Aorta (tissue), 5 donors: Measurements from ENCODE around the gene SLC35F3. TPM values are rescaled to one million over a fixed set of nuclear protein-coding genes. Genes with fewer than 3 reads are reported as not detected.

Experiments
- ATAC-seq: fragments of 200-7000 bp; cut with Tn5 transposase; one replicate; pipeline ENCODE4 v1.9.1; 2022; ENCODE audit warnings: moderate library complexity; ENCODE audit not compliant: low FRiP score
- DNase-seq, 2 donors: peaks; one replicate each; pipeline ENCODE4 v3.0.0-alpha.2; 2020
- H3K27ac ChIP-seq, 2 donors: one replicate each; pipeline ENCODE4 v1.5.1; 2013; ENCODE audit warnings: low read length in 2 of 2, mild to moderate bottlenecking in 2 of 2, moderate library complexity in 2 of 2, control low read depth in 1 of 2, inconsistent platforms in 1 of 2, low read depth in 1 of 2
- H3K27me3 ChIP-seq, 2 donors: one replicate each; pipeline ENCODE4 v1.6.1; 2013; ENCODE audit warnings: control low read depth in 1 of 2, low read length in 1 of 2, mild to moderate bottlenecking in 1 of 2, moderate library complexity in 1 of 2; ENCODE audit not compliant: insufficient read depth in 2 of 2, control insufficient read depth in 1 of 2
- H3K36me3 ChIP-seq, 2 donors: one replicate each; pipeline ENCODE4 v1.6.1; 2013; ENCODE audit warnings: control low read depth in 1 of 2, low read length in 1 of 2, mild to moderate bottlenecking in 1 of 2; ENCODE audit not compliant: insufficient read depth in 2 of 2, control insufficient read depth in 1 of 2
- H3K4me1 ChIP-seq, 2 donors: one replicate each; pipeline ENCODE4 v1.6.1; 2013; ENCODE audit warnings: low read length in 2 of 2, control low read depth in 1 of 2, mild to moderate bottlenecking in 1 of 2, moderate library complexity in 1 of 2; ENCODE audit not compliant: insufficient read depth in 2 of 2, control insufficient read depth in 1 of 2
- H3K4me3 ChIP-seq, 2 donors: one replicate each; pipeline ENCODE4 v1.5.1; 2013; ENCODE audit warnings: low read length in 2 of 2, control low read depth in 1 of 2, mild to moderate bottlenecking in 1 of 2
- H3K9me3 ChIP-seq: one replicate; pipeline ENCODE4 v1.6.1; 2013; ENCODE audit warnings: mild to moderate bottlenecking, low read length; ENCODE audit not compliant: control insufficient read depth
- WGBS, 2 donors: extraction: QIAGEN DNeasy Blood & Tissue Kit; methylation state at CpG; one replicate each; pipeline ENCODE4 v1.1.7; 2013; 5-methylcytosine and 5-hydroxymethylcytosine counted together
- intact Hi-C, 2 donors: fragments of 100-400 bp; cut with DNase I; formaldehyde crosslinking; loops; one replicate each; pipeline versions ENCODE4 v1.14.2 to v1.15.0; 2022
- polyA plus RNA-seq, 2 donors: library from polyadenylated mRNA; stranded (reverse); fragments of 200-250 nt; gene quantifications; one replicate each; pipeline ENCODE4 v1.2.3, GENCODE V29; 2013
- total RNA-seq, 2 donors: library from RNA; stranded (reverse); fragmentation: NEBNext Ultra II Directional; extraction: Animal tissue kit (Norgen Biotek cat#: 25700); gene quantifications; one replicate each; pipeline ENCODE4 v1.2.1, GENCODE V29; 2021
- donor health status: healthy with polysubstance abuse.
- donor health status: Bipolar disorder and iron deficiency.
- donor health status: DM: no; HTN: no; CAD: no.
- donor health status: DM: no; HTN: no; CAD: no.
- donor health status: DM: yes; HTN: yes; CAD: no.

The SLC35F3 gene
- total and polyA plus RNA-seq, 4 donors = 0.12 TPM; not detected in 3

DNA sequence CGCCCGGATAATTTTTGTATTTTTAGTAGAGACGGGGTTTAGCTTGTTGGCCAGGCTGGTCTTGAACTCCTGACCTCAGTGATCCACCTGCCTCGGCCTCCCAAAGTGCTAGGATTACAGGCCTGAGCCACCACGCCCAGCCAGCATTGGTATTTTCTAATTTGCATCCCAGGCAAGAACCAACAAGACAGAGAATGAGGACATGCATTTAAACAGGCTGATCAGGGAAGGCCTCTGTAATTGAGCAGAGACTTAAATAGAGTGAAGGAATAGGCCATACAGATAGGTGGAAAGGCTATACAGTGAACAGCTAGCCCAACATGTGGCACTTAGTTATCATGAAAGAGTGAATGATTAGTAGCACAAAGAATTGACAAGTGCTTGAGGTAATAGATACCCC lies 230.4 kb downstream of the SLC35F3 start:
- ATAC-seq (no peak), DNase-seq (no peak)
- Histone ChIP-seq H3K4me3 (no peak overlapping the region), H3K4me1 (no peaks in the 10 kb centered on the region), H3K36me3 (no peaks in the 10 kb centered on the region), H3K27ac (no peak overlapping the region), H3K9me3 (no peaks in the 10 kb centered on the region), H3K27me3 (no peaks in the 10 kb centered on the region)
- 82 to 93% methylated on average over 5 of the region's 5 CpGs for WGBS, 2 donors
- intact Hi-C loops = no loop called here

DNA sequence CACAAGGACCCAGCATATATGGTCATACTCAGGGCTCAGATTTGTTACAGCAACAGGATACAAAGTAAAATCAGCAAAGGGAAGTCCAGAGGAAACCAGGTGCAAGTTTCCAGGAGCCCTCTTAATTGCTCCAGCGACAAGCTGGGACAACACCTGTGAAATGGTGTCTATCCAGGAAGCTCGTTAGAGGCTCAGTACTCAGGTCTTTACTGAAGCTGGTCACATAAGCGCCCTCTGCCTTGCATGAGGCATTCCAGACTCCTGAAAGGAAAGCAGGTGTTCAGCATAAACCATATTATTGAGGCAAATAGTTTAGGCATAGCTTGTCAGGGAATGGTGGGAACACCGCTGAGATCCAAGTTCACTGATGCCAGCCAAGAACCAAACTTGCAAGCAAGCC lies 231.0 kb downstream of the SLC35F3 start:
- ATAC-seq = no peak
- H3K4me1 ChIP-seq = no peaks in the 10 kb centered on the region
- H3K27me3 ChIP-seq = no peaks in the 10 kb centered on the region
- H3K9me3 ChIP-seq = no peaks in the 10 kb centered on the region
- WGBS, 2 donors = 63 to 66% methylated on average over 4 of the region's 4 CpGs
- H3K27ac ChIP-seq = no peak overlapping the region
- DNase-seq = no peak
- intact Hi-C loops = no loop called here
- no peak overlapping the region for H3K4me3 ChIP-seq
- no peaks in the 10 kb centered on the region for H3K36me3 ChIP-seq

DNA sequence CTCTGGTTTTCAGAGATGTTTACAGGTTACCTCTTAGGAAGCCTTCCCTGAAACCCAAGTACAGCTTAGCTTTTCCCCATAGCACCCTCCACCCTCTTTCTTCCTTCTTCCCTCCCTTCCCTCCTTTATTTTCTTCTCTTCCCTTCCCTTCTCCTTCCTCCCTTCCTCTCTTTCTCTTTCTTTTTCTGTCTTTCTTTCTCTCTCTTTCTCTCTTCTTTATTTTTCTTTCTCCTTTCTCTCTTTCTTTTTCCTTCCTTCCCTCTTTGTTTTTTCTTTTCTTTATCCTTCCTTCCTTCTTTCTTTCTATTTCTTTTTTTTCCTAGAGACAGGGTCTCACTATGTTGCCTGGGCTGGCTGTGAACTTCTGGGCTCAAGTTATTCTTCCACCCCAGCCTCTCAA lies 231.6 kb downstream of the SLC35F3 start:
- Histone ChIP-seq H3K4me1 (no peaks in the 10 kb centered on the region), H3K27me3 (no peaks in the 10 kb centered on the region), H3K27ac (no peak overlapping the region), H3K36me3 (no peaks in the 10 kb centered on the region), H3K9me3 (no peaks in the 10 kb centered on the region), H3K4me3 (no peak overlapping the region)
- no peak for ATAC-seq
- intact Hi-C loops = no loop called here
- no peak for DNase-seq

DNA sequence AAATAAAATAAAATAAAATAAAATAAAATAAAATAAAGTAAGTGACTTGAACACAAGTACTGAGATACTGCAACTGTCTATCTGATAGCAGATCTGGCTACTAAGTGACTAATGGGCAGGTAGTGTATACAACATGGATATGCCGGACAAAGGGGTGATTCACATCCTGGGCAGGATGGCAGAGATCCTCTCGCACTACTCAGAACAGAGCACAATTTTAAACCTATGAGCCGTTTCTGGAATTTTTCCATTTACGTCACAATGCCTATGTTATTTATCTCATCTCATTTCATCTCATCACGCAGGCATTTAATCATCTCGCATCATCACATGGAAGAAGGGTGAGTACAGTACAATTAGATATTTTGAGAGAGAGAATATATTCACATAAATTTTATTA lies 235.5 kb downstream of the SLC35F3 start:
- Histone ChIP-seq H3K27ac (no peak overlapping the region), H3K9me3 (no peaks in the 10 kb centered on the region), H3K27me3 (peaks cover 0 to 2% of the 10 kb centered on the region in 2 donors), H3K4me3 (no peak overlapping the region), H3K36me3 (no peaks in the 10 kb centered on the region), H3K4me1 (no peaks in the 10 kb centered on the region)
- ATAC-seq (no peak), DNase-seq (no peak)
- 83 to 91% methylated on average over 6 of the region's 6 CpGs for WGBS, 2 donors
- intact Hi-C loops = no loop called here

DNA sequence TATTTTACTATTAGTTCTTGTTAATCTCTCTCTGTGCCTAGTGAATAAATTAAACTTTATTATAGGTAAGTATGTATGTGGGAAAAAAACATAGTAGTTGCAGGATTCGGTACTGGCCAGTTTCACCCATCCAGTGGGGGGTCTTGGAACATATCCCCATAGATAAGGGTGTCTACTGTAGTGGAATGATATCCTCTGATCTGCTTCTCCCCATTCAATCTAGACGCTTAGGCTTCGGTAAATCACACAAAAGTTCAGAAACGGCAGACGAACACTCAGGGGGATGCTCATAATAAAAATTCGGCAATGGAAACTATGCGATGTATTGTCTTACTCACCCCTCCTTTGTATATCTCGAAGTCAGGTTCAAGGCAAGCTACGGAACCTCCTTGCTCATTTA lies 235.9 kb downstream of the SLC35F3 start:
- H3K4me3 ChIP-seq = no peak overlapping the region
- no peaks in the 10 kb centered on the region for H3K4me1 ChIP-seq
- no peak overlapping the region for H3K27ac ChIP-seq
- no peaks in the 10 kb centered on the region for H3K36me3 ChIP-seq
- DNase-seq = no peak
- peaks cover 0 to 2% of the 10 kb centered on the region in 2 donors for H3K27me3 ChIP-seq
- 88 to 91% methylated on average over 9 of the region's 9 CpGs for WGBS, 2 donors
- no peak for ATAC-seq
- no peaks in the 10 kb centered on the region for H3K9me3 ChIP-seq
- intact Hi-C loops = no loop called here

DNA sequence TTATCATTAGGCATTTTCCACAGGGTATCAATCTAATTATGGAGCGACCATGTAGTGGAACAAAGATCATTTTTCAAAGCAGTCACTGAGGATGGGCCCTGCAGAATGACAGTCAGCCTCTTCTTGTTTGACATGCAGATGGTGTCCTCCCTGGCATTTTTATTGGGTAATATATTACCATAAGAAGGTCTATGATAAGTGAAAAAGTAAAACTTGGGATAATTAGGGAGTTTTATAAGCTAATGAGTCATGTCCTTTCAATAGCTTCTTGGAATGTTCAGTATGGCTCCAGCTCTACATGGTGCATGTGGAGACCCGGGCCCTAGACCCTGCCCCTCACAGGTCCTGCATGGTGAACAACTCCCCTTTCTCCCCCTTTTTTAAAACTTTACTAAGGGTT lies 236.5 kb downstream of the SLC35F3 start:
- no peaks in the 10 kb centered on the region for H3K4me1 ChIP-seq
- H3K27me3 ChIP-seq = peaks cover 0 to 2% of the 10 kb centered on the region in 2 donors
- H3K27ac ChIP-seq = no peak overlapping the region
- no peaks in the 10 kb centered on the region for H3K36me3 ChIP-seq
- intact Hi-C loops = no loop called here
- no peaks in the 10 kb centered on the region for H3K9me3 ChIP-seq
- no peak for DNase-seq
- no peak for ATAC-seq
- WGBS, 2 donors = 74 to 88% methylated on average over 2 of the region's 2 CpGs
- H3K4me3 ChIP-seq = no peak overlapping the region

DNA sequence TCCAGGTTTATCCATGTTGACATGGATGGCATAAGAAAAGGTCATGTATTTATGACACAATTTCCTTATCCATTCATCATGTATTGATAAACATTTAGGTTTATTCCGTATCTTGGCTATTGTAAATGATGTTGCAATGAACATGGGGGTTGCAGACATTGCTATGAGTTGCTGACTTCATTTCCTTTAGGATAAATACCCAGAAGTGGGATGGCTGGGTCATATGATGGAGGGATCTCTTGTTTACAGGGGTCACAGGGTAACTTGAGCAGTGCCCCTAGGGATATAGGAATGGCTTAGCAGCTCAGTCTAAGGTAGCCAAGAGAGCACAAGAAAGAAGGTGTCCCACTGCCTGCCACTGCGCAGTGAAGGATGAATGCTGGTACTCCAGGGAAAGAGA lies 239.2 kb downstream of the SLC35F3 start:
- no peak overlapping the region for H3K27ac ChIP-seq
- 82 to 85% methylated on average over 2 of the region's 2 CpGs for WGBS, 2 donors
- H3K4me1 ChIP-seq = no peaks in the 10 kb centered on the region
- ATAC-seq = no peak
- intact Hi-C loops = no loop called here
- H3K27me3 ChIP-seq = peaks cover 0 to 2% of the 10 kb centered on the region in 2 donors
- no peak for DNase-seq
- H3K9me3 ChIP-seq = no peaks in the 10 kb centered on the region
- H3K4me3 ChIP-seq = no peak overlapping the region
- no peaks in the 10 kb centered on the region for H3K36me3 ChIP-seq

DNA sequence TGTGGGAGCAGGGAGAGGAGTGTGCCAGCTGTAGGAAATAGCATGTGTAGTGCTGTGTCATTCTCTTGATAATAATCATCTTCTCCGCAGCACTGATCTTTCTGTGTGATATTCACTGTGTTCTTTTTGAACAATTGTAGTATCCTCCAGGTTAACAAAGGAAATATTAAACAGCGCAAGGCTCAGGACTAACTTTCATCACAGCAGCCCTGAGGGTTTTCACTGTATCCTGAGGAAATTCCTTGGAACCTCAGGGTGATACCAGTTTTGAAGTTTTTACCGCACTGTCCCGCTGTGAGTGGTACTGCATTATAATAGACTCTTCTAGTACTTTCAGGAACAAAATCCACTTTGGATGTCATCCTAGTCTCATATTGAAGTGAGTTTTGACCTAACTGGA lies 240.4 kb downstream of the SLC35F3 start:
- DNase-seq = no peak
- Histone ChIP-seq H3K27ac (no peak overlapping the region), H3K9me3 (no peaks in the 10 kb centered on the region), H3K4me3 (no peak overlapping the region), H3K4me1 (no peaks in the 10 kb centered on the region), H3K36me3 (no peaks in the 10 kb centered on the region), H3K27me3 (peaks cover 0 to 2% of the 10 kb centered on the region in 2 donors)
- no peak for ATAC-seq
- WGBS, 2 donors = 91 to 94% methylated on average over 4 of the region's 4 CpGs
- intact Hi-C loops = no loop called here

DNA sequence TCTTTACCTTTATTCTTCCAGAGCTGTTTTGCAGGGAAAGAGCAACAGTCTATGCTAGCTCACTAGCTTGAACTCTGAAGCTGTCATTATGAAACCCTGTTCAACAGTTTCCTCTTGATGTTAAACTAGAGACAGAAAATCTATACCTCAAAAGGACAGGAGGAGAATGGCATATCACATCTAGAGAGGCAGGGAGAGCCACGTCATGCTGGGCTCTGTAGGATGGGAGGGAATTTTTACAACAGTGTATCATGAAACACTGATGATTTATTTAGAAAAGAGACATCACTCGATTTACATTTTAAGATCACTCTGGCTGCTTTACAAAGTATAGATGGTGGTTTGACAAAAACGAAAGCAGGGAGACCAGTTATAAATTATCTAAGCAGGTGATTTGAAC lies 243.9 kb downstream of the SLC35F3 start:
- WGBS, 2 donors = 71 to 74% methylated on average over 3 of the region's 3 CpGs
- H3K27me3 ChIP-seq = peaks cover 0 to 2% of the 10 kb centered on the region in 2 donors
- H3K4me1 ChIP-seq = no peaks in the 10 kb centered on the region
- intact Hi-C loops = no loop called here
- H3K36me3 ChIP-seq = no peaks in the 10 kb centered on the region
- ATAC-seq (no peak), DNase-seq (no peak)
- H3K9me3 ChIP-seq = no peaks in the 10 kb centered on the region
- H3K27ac ChIP-seq = no peak overlapping the region
- H3K4me3 ChIP-seq = no peak overlapping the region
